ENCODE measurements around the gene EFHC1.

GRCh38 chr6:52496631-52497030 lies 76.5 kb downstream of the EFHC1 start:
- TF ChIP-seq EZH2 (IDR thresholded peaks at IDR 0.05) (no peak), POLR2AphosphoS5 (IDR thresholded peaks at IDR 0.05; ENCODE audit: borderline replicate concordance, low read depth, low read length) (no peak), FOXP2 (optimal IDR thresholded peaks at IDR 0.05; ENCODE audit: control extremely low read depth, extremely low read length, insufficient read depth) (no peak)

Measured in SK-N-MC (cell line).